Right ventricle myocardium superior (tissue), 1 donor: ENCODE results near the gene PEX13. TPM values are rescaled to one million over a fixed set of nuclear protein-coding genes. Genes with fewer than 3 reads are reported as not detected.
A peak's percentile ranks its signal among the peaks of the same experiment; 100 is the strongest.
"Not testable (repeated sequence)": the region's sequence is repeated elsewhere in the genome, so short reads cannot be mapped to it uniquely, and the experiment has no call there.

Experiments
- ATAC-seq: fragments of 200-7000 bp; cut with Tn5 transposase; one replicate; pipeline ENCODE4 v1.9.1; 2020; ENCODE audit warnings: mild to moderate bottlenecking; ENCODE audit not compliant: poor library complexity
- DNase-seq: peaks from one replicate; pipeline ENCODE4 v3.0.0-alpha.2; 2020
- intact Hi-C: fragments of 100-400 bp; cut with DNase I; formaldehyde crosslinking; loops from one replicate; pipeline ENCODE4 v1.11.2; 2022
- total RNA-seq: library from RNA; stranded (reverse); fragmentation: NEBNext Ultra II Directional; extraction: Animal tissue kit (Norgen Biotek cat#: 25700); gene quantifications from one replicate; pipeline ENCODE4 v1.2.1, GENCODE V29; 2021
- donor health status: DM: no; HTN: yes; CAD: no; lungs with severe emphysema.

The PEX13 gene
- total RNA-seq, 1 donor from 2014 or later = 19.5 TPM

- intact Hi-C loops = loop anchor here (5.0 to 10.0 kb wide), 2 partner anchors 204 to 292 kb away; no protein-coding TSS in a partner anchor
- DNase-seq (no peak), ATAC-seq (no peak)
Measured at GRCh38 chr2:60998628-60999545, 18.6 kb upstream of the PEX13 start.

- ATAC-seq (no peak), DNase-seq (no peak)
- intact Hi-C loops = no loop called here
Measured at GRCh38 chr2:61005736-61006135, 11.8 kb upstream of the PEX13 start.

GRCh38 chr2:61006486-61007105 is 10.9 kb upstream of the PEX13 start:
- no peak for DNase-seq
- no peak for ATAC-seq
- intact Hi-C loops = no loop called here

GRCh38 chr2:61009355-61009754 is 8.2 kb upstream of the PEX13 start:
- intact Hi-C loops = no loop called here
- no peak for DNase-seq

GRCh38 chr2:61011678-61012077 is 5.8 kb upstream of the PEX13 start:
- DNase-seq (no peak), ATAC-seq (no peak)
- intact Hi-C loops = no loop called here

More at GRCh38 chr2:61009355-61009754, 8.2 kb upstream of the PEX13 start:
- no peak for ATAC-seq

GRCh38 chr2:61012303-61012702 is 5.2 kb upstream of the PEX13 start:
- DNase-seq, intact Hi-C loops, ATAC-seq: not testable (repeated sequence)

- ATAC-seq (no peak), DNase-seq (no peak)
- intact Hi-C loops = no loop called here
Measured at GRCh38 chr2:61013382-61013781, 4.1 kb upstream of the PEX13 start.

- DNase-seq (no peak), ATAC-seq (no peak)
- intact Hi-C loops = no loop called here
Measured at GRCh38 chr2:61014763-61015162, 2.8 kb upstream of the PEX13 start.

GRCh38 chr2:61015976-61016375 is 1.5 kb upstream of the PEX13 start:
- no peak for DNase-seq
- no peak for ATAC-seq
- intact Hi-C loops = no loop called here

GRCh38 chr2:61016392-61017002 is 1.0 kb upstream of the PEX13 start:
- no peak for DNase-seq
- intact Hi-C loops = no loop called here

GRCh38 chr2:61017003-61017555 is 441 bp upstream of the PEX13 start:
- ATAC-seq = peak; percentile 92
- intact Hi-C loops = no loop called here
- peak; percentile 70 for DNase-seq

More at GRCh38 chr2:61016392-61017002, 1.0 kb upstream of the PEX13 start:
- ATAC-seq = no peak

- intact Hi-C loops = no loop called here
- no peak for ATAC-seq
- no peak for DNase-seq
Measured at GRCh38 chr2:61018318-61018755, 817 bp downstream of the PEX13 start.

GRCh38 chr2:61018798-61019197 is 1.3 kb downstream of the PEX13 start:
- no peak for DNase-seq
- ATAC-seq = no peak
- intact Hi-C loops = no loop called here

GRCh38 chr2:61021228-61021660 is 3.7 kb downstream of the PEX13 start:
- ATAC-seq = no peak
- intact Hi-C loops = no loop called here
- no peak for DNase-seq

- intact Hi-C loops = no loop called here
- ATAC-seq (no peak), DNase-seq (no peak)
Measured at GRCh38 chr2:61023670-61024069, 6.2 kb downstream of the PEX13 start.

GRCh38 chr2:61029533-61029932 is 12.0 kb downstream of the PEX13 start:
- ATAC-seq (no peak), DNase-seq (no peak)
- intact Hi-C loops = no loop called here

- ATAC-seq, DNase-seq, intact Hi-C loops: not testable (repeated sequence)
Measured at GRCh38 chr2:61034592-61034991, 17.1 kb downstream of the PEX13 start.

GRCh38 chr2:61036643-61037042 is 19.1 kb downstream of the PEX13 start:
- intact Hi-C loops = not testable (repeated sequence)

GRCh38 chr2:61042807-61043206 is 25.3 kb downstream of the PEX13 start:
- ATAC-seq (peak; percentile 39), DNase-seq (no peak)
- intact Hi-C loops = no loop called here

More at GRCh38 chr2:61036643-61037042, 19.1 kb downstream of the PEX13 start:
- not testable (repeated sequence) for DNase-seq, ATAC-seq
